ENCODE measurements around the gene GALNT9.

Gene GALNT9

DNA sequence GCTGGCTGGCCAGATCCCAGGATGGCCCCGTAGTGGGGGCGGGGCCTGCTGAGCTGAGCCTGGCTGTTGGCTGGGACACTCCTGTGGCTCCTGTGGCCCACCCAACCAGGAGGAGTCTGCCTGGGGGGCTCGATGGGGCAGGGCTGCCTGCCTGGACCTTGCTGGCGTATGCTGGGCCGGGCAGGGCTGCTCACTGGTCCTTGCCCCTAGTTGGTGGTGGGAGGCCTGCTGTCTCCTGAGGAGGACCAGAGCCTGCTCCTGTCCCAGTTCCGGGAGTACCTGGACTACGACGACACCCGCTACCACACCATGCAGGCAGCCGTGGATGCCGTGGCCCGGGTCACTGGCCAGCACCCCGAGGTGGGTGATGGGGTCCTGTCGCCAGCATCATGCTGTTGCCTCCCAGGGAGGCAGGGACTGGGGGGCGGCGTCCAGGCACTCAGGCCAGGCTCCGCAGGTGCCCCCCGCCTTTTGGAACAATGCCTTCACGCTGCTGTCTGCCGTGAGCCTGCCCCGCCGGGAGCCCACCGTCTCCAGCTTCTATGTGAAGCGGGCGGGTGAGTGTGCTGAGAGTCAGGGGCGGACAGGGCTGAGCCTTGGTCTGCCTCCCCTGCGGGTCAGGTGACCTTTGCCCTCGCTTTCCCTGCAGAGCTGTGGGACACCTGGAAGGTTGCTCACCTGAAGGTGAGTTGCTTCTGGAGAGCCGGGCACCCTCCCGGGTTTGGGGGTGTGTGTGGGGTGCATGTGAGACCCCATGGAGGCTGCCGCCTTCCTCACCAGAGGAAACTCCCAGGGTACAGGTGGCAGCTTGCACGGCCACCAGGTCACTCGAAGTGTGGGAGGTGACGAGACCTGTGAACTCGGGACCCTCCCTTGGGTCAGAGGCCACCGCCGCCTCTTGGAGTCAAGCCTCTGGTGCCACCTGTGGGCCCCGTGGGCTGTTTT is 181.7 kb downstream of the GALNT9 start:
- Histone ChIP-seq H3K79me2 (ENCODE audit: low read length) (peaks cover 57% of the 10 kb centered on the region), H3K36me3 (replicated peaks; ENCODE audit: low read depth, low read length) (peaks cover 12% of the 10 kb centered on the region), H3K9me3 (ENCODE audit: insufficient read depth, low read length) (no peaks in the 10 kb centered on the region), H4K20me1 (ENCODE audit: insufficient read depth, low read length) (no peaks in the 10 kb centered on the region), H3K4me1 (ENCODE audit: low read length) (peaks cover 14% of the 10 kb centered on the region), H3K4me2 (ENCODE audit: low read length) (no peak overlapping the region), H2AFZ (ENCODE audit: low read depth, low read length) (no peak overlapping the region), H3K27me3 (ENCODE audit: low read depth, low read length) (no peaks in the 10 kb centered on the region), H3K4me3 (ENCODE audit: low read length) (no peak overlapping the region), H3K9ac (ENCODE audit: low read length) (no peak overlapping the region), H3K27ac (ENCODE audit: low read length) (no peak overlapping the region)
- TF ChIP-seq, protein P1, sequence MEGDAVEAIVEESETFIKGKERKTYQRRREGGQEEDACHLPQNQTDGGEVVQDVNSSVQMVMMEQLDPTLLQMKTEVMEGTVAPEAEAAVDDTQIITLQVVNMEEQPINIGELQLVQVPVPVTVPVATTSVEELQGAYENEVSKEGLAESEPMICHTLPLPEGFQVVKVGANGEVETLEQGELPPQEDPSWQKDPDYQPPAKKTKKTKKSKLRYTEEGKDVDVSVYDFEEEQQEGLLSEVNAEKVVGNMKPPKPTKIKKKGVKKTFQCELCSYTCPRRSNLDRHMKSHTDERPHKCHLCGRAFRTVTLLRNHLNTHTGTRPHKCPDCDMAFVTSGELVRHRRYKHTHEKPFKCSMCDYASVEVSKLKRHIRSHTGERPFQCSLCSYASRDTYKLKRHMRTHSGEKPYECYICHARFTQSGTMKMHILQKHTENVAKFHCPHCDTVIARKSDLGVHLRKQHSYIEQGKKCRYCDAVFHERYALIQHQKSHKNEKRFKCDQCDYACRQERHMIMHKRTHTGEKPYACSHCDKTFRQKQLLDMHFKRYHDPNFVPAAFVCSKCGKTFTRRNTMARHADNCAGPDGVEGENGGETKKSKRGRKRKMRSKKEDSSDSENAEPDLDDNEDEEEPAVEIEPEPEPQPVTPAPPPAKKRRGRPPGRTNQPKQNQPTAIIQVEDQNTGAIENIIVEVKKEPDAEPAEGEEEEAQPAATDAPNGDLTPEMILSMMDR (IDR thresholded peaks at IDR 0.05; ENCODE audit: low read depth, low read length) = no peak
- no peak for TF ChIP-seq EZH2phosphoT487 (IDR thresholded peaks at IDR 0.05; ENCODE audit: low read depth)

- Histone ChIP-seq H3K36me3 (replicated peaks; ENCODE audit: low read depth, low read length) (peaks cover 19% of the 10 kb centered on the region), H2AFZ (ENCODE audit: low read depth, low read length) (no peak overlapping the region), H3K27ac (ENCODE audit: low read length) (no peak overlapping the region), H3K4me3 (ENCODE audit: low read length) (no peak overlapping the region), H3K4me2 (ENCODE audit: low read length) (no peak overlapping the region), H3K9ac (ENCODE audit: low read length) (no peak overlapping the region), H4K20me1 (ENCODE audit: insufficient read depth, low read length) (no peaks in the 10 kb centered on the region), H3K79me2 (ENCODE audit: low read length) (peaks cover 65% of the 10 kb centered on the region), H3K4me1 (ENCODE audit: low read length) (peaks cover 16% of the 10 kb centered on the region), H3K9me3 (ENCODE audit: insufficient read depth, low read length) (no peaks in the 10 kb centered on the region), H3K27me3 (ENCODE audit: low read depth, low read length) (no peaks in the 10 kb centered on the region)
- TF ChIP-seq, protein P1 (IDR thresholded peaks at IDR 0.05; ENCODE audit: low read depth, low read length) = no peak
- no peak for TF ChIP-seq EZH2phosphoT487 (IDR thresholded peaks at IDR 0.05; ENCODE audit: low read depth)
Observed at GRCh38 chr12:132146772-132147422, 182.5 kb downstream of the GALNT9 start.

Data from OCI-LY3 (cell line).